NB4 (cell line): ENCODE data around the gene DDX60.

ENCODE experiments used
- DNase-seq: peaks from one replicate; pipeline ENCODE4 v3.0.0; 2010; ENCODE audit warnings: low read depth
- H3K4me3 ChIP-seq: one replicate; pipeline ENCODE4 v1.5.1; 2011; ENCODE audit warnings: mild to moderate bottlenecking, low read depth, low read length, moderate library complexity
- MAX ChIP-seq: IDR thresholded peaks from 2 replicates; pipeline ENCODE4 v1.6.1; 2011; ENCODE audit warnings: low read depth, low read length
- MYC ChIP-seq: IDR thresholded peaks from 2 replicates; pipeline ENCODE4 v1.6.1; 2011; ENCODE audit warnings: low read depth, low read length
- POLR2A ChIP-seq: IDR thresholded peaks from 2 replicates; pipeline ENCODE4 v1.6.1; 2011; ENCODE audit warnings: mild to moderate bottlenecking; ENCODE audit not compliant: insufficient read length; ENCODE audit errors: extremely low read depth
- TF ChIP-seq, protein P1 (sequence below): IDR thresholded peaks from one replicate; pipeline ENCODE4 v1.5.1; 2012; ENCODE audit warnings: low read depth, low read length

The DDX60 gene

DNA sequence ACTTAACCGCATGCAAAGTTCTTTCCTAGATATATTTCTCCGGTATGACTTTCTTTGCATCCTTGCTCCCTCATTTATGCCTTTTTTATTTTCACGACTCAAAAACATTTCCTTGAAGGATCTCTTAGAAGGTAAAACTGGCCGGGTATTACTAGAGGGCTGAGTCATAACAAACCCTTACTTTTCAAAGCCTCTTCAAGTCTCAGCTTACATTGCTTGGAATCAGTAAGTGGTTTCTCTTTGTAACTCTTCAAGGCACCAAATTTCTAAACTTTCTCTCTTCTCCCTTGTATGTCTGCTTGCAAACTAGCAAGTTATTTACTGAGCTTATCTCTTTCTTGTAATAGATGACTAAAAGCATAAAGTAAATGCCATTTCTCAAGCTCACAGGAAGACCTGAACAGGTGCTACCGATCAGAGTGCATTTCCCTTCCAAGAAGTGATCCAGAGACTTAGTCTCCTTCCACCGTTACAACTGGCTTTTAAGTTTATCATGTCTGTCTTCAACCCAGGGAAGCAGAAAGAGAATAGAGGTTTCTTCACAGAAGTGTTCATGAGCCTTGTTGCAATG is 150.8 kb downstream of the DDX60 start:
- DNase-seq = no peak
- H3K4me3 ChIP-seq = no peak overlapping the region
- TF ChIP-seq POLR2A (no peak), MYC (no peak), MAX (no peak)
- TF ChIP-seq, protein P1, sequence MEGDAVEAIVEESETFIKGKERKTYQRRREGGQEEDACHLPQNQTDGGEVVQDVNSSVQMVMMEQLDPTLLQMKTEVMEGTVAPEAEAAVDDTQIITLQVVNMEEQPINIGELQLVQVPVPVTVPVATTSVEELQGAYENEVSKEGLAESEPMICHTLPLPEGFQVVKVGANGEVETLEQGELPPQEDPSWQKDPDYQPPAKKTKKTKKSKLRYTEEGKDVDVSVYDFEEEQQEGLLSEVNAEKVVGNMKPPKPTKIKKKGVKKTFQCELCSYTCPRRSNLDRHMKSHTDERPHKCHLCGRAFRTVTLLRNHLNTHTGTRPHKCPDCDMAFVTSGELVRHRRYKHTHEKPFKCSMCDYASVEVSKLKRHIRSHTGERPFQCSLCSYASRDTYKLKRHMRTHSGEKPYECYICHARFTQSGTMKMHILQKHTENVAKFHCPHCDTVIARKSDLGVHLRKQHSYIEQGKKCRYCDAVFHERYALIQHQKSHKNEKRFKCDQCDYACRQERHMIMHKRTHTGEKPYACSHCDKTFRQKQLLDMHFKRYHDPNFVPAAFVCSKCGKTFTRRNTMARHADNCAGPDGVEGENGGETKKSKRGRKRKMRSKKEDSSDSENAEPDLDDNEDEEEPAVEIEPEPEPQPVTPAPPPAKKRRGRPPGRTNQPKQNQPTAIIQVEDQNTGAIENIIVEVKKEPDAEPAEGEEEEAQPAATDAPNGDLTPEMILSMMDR = no peak
